Trophoblast cell (in vitro differentiated cells and primary cell): ENCODE data around the gene KRT26.

Source experiments
- DNase-seq, 2 donors: peaks; one replicate each; pipeline ENCODE4 v3.0.0-alpha.2; 2016
- H2AFZ ChIP-seq: 2 replicates; pipeline ENCODE4 v1.6.1; 2013; ENCODE audit warnings: low read length, moderate library complexity, mild to moderate bottlenecking; ENCODE audit not compliant: insufficient read depth, poor library complexity
- H2AK5ac ChIP-seq: 2 replicates; pipeline ENCODE4 v1.6.1; 2013; ENCODE audit warnings: mild to moderate bottlenecking, low read length
- H2BK120ac ChIP-seq: 2 replicates; pipeline ENCODE4 v1.6.1; 2013; ENCODE audit warnings: low read length, mild to moderate bottlenecking, moderate library complexity; ENCODE audit not compliant: insufficient read depth, poor library complexity
- H2BK12ac ChIP-seq: 2 replicates; pipeline ENCODE4 v1.6.1; 2013; ENCODE audit warnings: mild to moderate bottlenecking, low read length, moderate library complexity
- H2BK5ac ChIP-seq: 2 replicates; pipeline ENCODE4 v1.6.1; 2013; ENCODE audit warnings: low read length, low read depth, moderate library complexity, mild to moderate bottlenecking; ENCODE audit not compliant: poor library complexity
- H3K14ac ChIP-seq: 2 replicates; pipeline ENCODE4 v1.6.1; 2013; ENCODE audit warnings: mild to moderate bottlenecking, low read length
- H3K18ac ChIP-seq: 2 replicates; pipeline ENCODE4 v1.6.1; 2013; ENCODE audit warnings: mild to moderate bottlenecking, low read length
- H3K23ac ChIP-seq: 2 replicates; pipeline ENCODE4 v1.6.1; 2013; ENCODE audit warnings: low read length
- H3K27ac ChIP-seq: 2 replicates; pipeline ENCODE4 v1.5.1; 2013; ENCODE audit warnings: low read depth, mild to moderate bottlenecking, inconsistent platforms, low read length, moderate library complexity
- H3K27me3 ChIP-seq: 2 replicates; pipeline ENCODE4 v1.6.1; 2013; ENCODE audit warnings: inconsistent platforms, mild to moderate bottlenecking, low read length, moderate library complexity; ENCODE audit not compliant: insufficient read depth
- H3K36me3 ChIP-seq, 2 experiments: 1 replicate in 1 of 2; 2 replicates in 1 of 2; pipeline ENCODE4 v1.6.1; 2013; ENCODE audit warnings: low read length in 2 of 2, mild to moderate bottlenecking in 2 of 2, moderate library complexity in 1 of 2; ENCODE audit not compliant: insufficient read depth in 2 of 2, control insufficient read depth in 1 of 2
- H3K4ac ChIP-seq: 2 replicates; pipeline ENCODE4 v1.6.1; 2013; ENCODE audit warnings: low read depth, mild to moderate bottlenecking, low read length, moderate library complexity
- H3K4me1 ChIP-seq, 2 experiments: 1 replicate in 1 of 2; 2 replicates in 1 of 2; pipeline ENCODE4 v1.6.1; 2013; ENCODE audit warnings: low read length in 2 of 2, mild to moderate bottlenecking in 2 of 2, moderate library complexity in 1 of 2; ENCODE audit not compliant: insufficient read depth in 2 of 2, control insufficient read depth in 1 of 2
- H3K4me2 ChIP-seq: 2 replicates; pipeline ENCODE4 v1.6.1; 2013; ENCODE audit warnings: inconsistent platforms, mild to moderate bottlenecking, low read length, moderate library complexity
- H3K4me3 ChIP-seq: 2 replicates; pipeline ENCODE4 v1.5.1; 2013; ENCODE audit warnings: mild to moderate bottlenecking, low read depth, low read length, inconsistent platforms
- H3K79me1 ChIP-seq: one replicate; pipeline ENCODE4 v1.6.1; 2013; ENCODE audit warnings: low read length
- H3K79me2 ChIP-seq: 2 replicates; pipeline ENCODE4 v1.6.1; 2013; ENCODE audit warnings: low read length, mild to moderate bottlenecking; ENCODE audit not compliant: control insufficient read depth, insufficient read depth, poor library complexity
- H3K9ac ChIP-seq: 2 replicates; pipeline ENCODE4 v1.6.1; 2013; ENCODE audit warnings: mild to moderate bottlenecking, low read length
- H3K9me3 ChIP-seq: 2 replicates; pipeline ENCODE4 v1.6.1; 2013; ENCODE audit warnings: low read depth, mild to moderate bottlenecking, control low read depth, inconsistent platforms, low read length; ENCODE audit not compliant: insufficient read depth
- H4K12ac ChIP-seq: 2 replicates; pipeline ENCODE4 v1.6.1; 2013; ENCODE audit warnings: low read depth, mild to moderate bottlenecking, low read length, moderate library complexity
- H4K8ac ChIP-seq: 2 replicates; pipeline ENCODE4 v1.6.1; 2013; ENCODE audit warnings: low read depth, mild to moderate bottlenecking, low read length, moderate library complexity
- H4K91ac ChIP-seq: one replicate; pipeline ENCODE4 v1.6.1; 2013; ENCODE audit warnings: low read depth, mild to moderate bottlenecking, low read length, moderate library complexity
- WGBS: extraction: QIAGEN DNeasy Blood & Tissue Kit; methylation state at CpG from one replicate; pipeline ENCODE4 v1.1.7; 2013; ENCODE audit warnings: missing lambda C conversion rate; ENCODE audit not compliant: insufficient read length, insufficient coverage; ENCODE audit errors: extremely low coverage; 5-methylcytosine and 5-hydroxymethylcytosine counted together

The KRT26 gene

GRCh38 chr17:40718930-40719329 lies 53.1 kb downstream of the KRT26 start:
- Histone ChIP-seq H2BK120ac (no peak overlapping the region), H3K27ac (no peak overlapping the region), H4K8ac (no peak overlapping the region), H3K27me3 (no peaks in the 10 kb centered on the region), H3K4me2 (no peak overlapping the region), H3K4ac (no peak overlapping the region), H4K12ac (no peak overlapping the region), H3K4me3 (no peak overlapping the region), H3K79me2 (no peaks in the 10 kb centered on the region), H2BK5ac (no peak overlapping the region), H3K9me3 (no peaks in the 10 kb centered on the region), H3K14ac (no peak overlapping the region), H3K36me3 (no peaks in the 10 kb centered on the region), H2AFZ (no peak overlapping the region), H3K79me1 (no peaks in the 10 kb centered on the region), H4K91ac (no peak overlapping the region), H3K23ac (no peak overlapping the region), H2BK12ac (no peak overlapping the region), H3K18ac (no peak overlapping the region), H3K4me1 (peaks cover 0 to 3% of the 10 kb centered on the region in 2 experiments), H3K9ac (no peak overlapping the region), H2AK5ac (no peak overlapping the region)
- DNase-seq, result peak; percentile 94
- WGBS, result no CpG with 5 or more reads among the region's 8 CpGs

GRCh38 chr17:40717776-40718175 lies 54.2 kb downstream of the KRT26 start:
- Histone ChIP-seq H2BK12ac (no peak overlapping the region), H3K9ac (no peak overlapping the region), H3K27ac (no peak overlapping the region), H3K23ac (no peak overlapping the region), H3K4ac (no peak overlapping the region), H2AFZ (no peak overlapping the region), H3K18ac (no peak overlapping the region), H4K12ac (no peak overlapping the region), H3K9me3 (no peaks in the 10 kb centered on the region), H3K27me3 (no peaks in the 10 kb centered on the region), H3K14ac (no peak overlapping the region), H2BK120ac (no peak overlapping the region), H3K4me1 (peaks cover 0 to 3% of the 10 kb centered on the region in 2 experiments), H4K8ac (no peak overlapping the region), H2BK5ac (no peak overlapping the region), H3K36me3 (no peaks in the 10 kb centered on the region), H3K4me2 (no peak overlapping the region), H4K91ac (no peak overlapping the region), H2AK5ac (no peak overlapping the region), H3K4me3 (no peak overlapping the region), H3K79me1 (no peaks in the 10 kb centered on the region), H3K79me2 (no peaks in the 10 kb centered on the region)
- WGBS, result no CpG with 5 or more reads among the region's 3 CpGs
- peak; percentile 22 to 69 for DNase-seq
